K562 (cell line): ENCODE measurements around the gene CHRM4. TPM values are rescaled to one million over a fixed set of nuclear protein-coding genes. Genes with fewer than 3 reads are reported as not detected.

Source experiments
- CREB1 ChIP-seq, 2 experiments: sonication (generic) in 1 of 2; formaldehyde crosslinking in 1 of 2; IDR thresholded peaks; 2 replicates each; pipeline versions ENCODE4 v1.6.1 to v1.8.0; 2012 to 2022; ENCODE audit warnings: inconsistent platforms in 1 of 2, mild to moderate bottlenecking in 1 of 2, missing genetic modification reagents in 1 of 2, moderate library complexity in 1 of 2
- PCBP1 ChIP-seq: fragments of 200-400 bp; formaldehyde crosslinking; IDR thresholded peaks from 2 replicates; pipeline ENCODE4 v1.6.1; 2018; ENCODE audit warnings: mild to moderate bottlenecking, low read depth, low read length; ENCODE audit not compliant: poor library complexity, severe bottlenecking
- ZFX ChIP-seq: sonication (generic); formaldehyde crosslinking; IDR thresholded peaks from 2 replicates; pipeline ENCODE4 v1.8.0; 2022; ENCODE audit warnings: mild to moderate bottlenecking, missing genetic modification reagents, moderate library complexity
- ZNF518B ChIP-seq: fragments of 250-450 bp; sonication (Bioruptor Pico); IDR thresholded peaks from 2 replicates; pipeline ENCODE4 v1.5.0; 2021; ENCODE audit warnings: mild to moderate bottlenecking, moderate library complexity
- ZNF695 ChIP-seq: fragments of 450-650 bp; formaldehyde crosslinking; IDR thresholded peaks from 2 replicates; pipeline ENCODE4 v1.4.0; 2020; ENCODE audit warnings: mild to moderate bottlenecking, moderate library complexity
- ZNF740 ChIP-seq, 3 experiments: fragments of 200-800 bp in 1 of 3; sonication (Bioruptor generic) in 1 of 3; sonication (generic) in 1 of 3; formaldehyde crosslinking in 1 of 3; IDR thresholded peaks; 2 replicates each; pipeline versions ENCODE4 v1.6.1 to v1.8.0; 2016 to 2022; ENCODE audit warnings: mild to moderate bottlenecking in 2 of 3, missing compliant biosample characterization in 2 of 3, missing genetic modification characterization in 2 of 3, missing genetic modification reagents in 1 of 3
- polyA plus RNA-seq, 8 experiments: library from polyadenylated mRNA; depleted of rRNA in 4 of 8; stranded (reverse) in 5 of 8; unstranded in 3 of 8; fragments of >200 nt; fragmentation: Nextera tagmentation in 2 of 8; fragmentation: Illumina TruSeq in 1 of 8; extraction: Ambion mirVana in 2 of 8; extraction: Trizol in 1 of 8; gene quantifications; 2 replicates each; pipeline versions ENCODE4 v1.2.1 to v1.2.3, GENCODE V29; 2011 to 2014; ENCODE audit warnings: inconsistent platforms in 1 of 8, missing spikeins in 1 of 8
- total RNA-seq, 7 experiments: library from RNA; depleted of rRNA in 6 of 7; stranded (reverse); fragments of >200 nt in 6 of 7; fragmentation: Illumina TruSeq in 2 of 7; extraction: Trizol in 2 of 7; gene quantifications; 2 replicates each; pipeline versions ENCODE4 v1.2.1 to v1.2.3, GENCODE V29; 2011 to 2021; ENCODE audit warnings: low replicate concordance in 1 of 7
- TF ChIP-seq, protein P1 (sequence below), 2 experiments: fragments of 450-650 bp in 1 of 2; sonication (generic) in 1 of 2; formaldehyde crosslinking in 1 of 2; IDR thresholded peaks in 1 of 2; conservative IDR thresholded peaks in 1 of 2; 2 replicates each; pipeline versions ENCODE4 v1.6.1 to v1.8.1; 2016 to 2023; ENCODE audit warnings: mild to moderate bottlenecking in 2 of 2, moderate library complexity in 2 of 2, inconsistent platforms in 1 of 2, missing genetic modification reagents in 1 of 2
- TF ChIP-seq, protein P2 (sequence below): fragments of 450-650 bp; IDR thresholded peaks from 2 replicates; pipeline ENCODE4 v1.6.1; 2018; ENCODE audit warnings: mild to moderate bottlenecking, low read depth; ENCODE audit not compliant: partially characterized antibody
- TF ChIP-seq, protein P3 (sequence below): sonication (generic); formaldehyde crosslinking; IDR thresholded peaks from 2 replicates; pipeline ENCODE4 v1.8.0; 2022; ENCODE audit warnings: mild to moderate bottlenecking, missing genetic modification reagents
- TF ChIP-seq, protein P4 (sequence below): sonication (generic); formaldehyde crosslinking; IDR thresholded peaks from 2 replicates; pipeline ENCODE4 v1.8.0; 2022; ENCODE audit warnings: mild to moderate bottlenecking, missing genetic modification reagents

The CHRM4 gene
- total and polyA plus RNA-seq, 9 of the 15 experiments (the other 6 are each of a cell fraction or from before 2014, with no cell fraction given): 0.22 to 1.3 (median 0.40) TPM; not detected in 2

GRCh38 chr11:46380340-46381047 is 11.1 kb downstream of the CHRM4 start (continued):
- TF ChIP-seq ZNF518B (no peak), PCBP1 (peak; percentile 69), ZNF740 (CRISPR knock-in tag; IDR thresholded peaks at IDR 0.05) (no peak), ZNF740 (tag; IDR thresholded peaks at IDR 0.05) (0 out of 4 replicates have a peak, but pooled peaks of 1 of the 2 experiments have one; percentile 25), CREB1 (IDR thresholded peaks at IDR 0.05) (peak; percentile 58; the same call in 1 of the 2 replicates), CREB1 (CRISPR knock-in tag; IDR thresholded peaks at IDR 0.05) (no peak), ZNF695 (CRISPR knock-in tag) (no peak), ZFX (peak; percentile 73)
- TF ChIP-seq, protein P1, sequence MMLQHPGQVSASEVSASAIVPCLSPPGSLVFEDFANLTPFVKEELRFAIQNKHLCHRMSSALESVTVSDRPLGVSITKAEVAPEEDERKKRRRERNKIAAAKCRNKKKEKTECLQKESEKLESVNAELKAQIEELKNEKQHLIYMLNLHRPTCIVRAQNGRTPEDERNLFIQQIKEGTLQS (IDR thresholded peaks at IDR 0.05): peak; percentile 65
- TF ChIP-seq, protein P1 (CRISPR knock-in tag; conservative IDR thresholded peaks at IDR 0.05): no peak
- TF ChIP-seq, protein P2, sequence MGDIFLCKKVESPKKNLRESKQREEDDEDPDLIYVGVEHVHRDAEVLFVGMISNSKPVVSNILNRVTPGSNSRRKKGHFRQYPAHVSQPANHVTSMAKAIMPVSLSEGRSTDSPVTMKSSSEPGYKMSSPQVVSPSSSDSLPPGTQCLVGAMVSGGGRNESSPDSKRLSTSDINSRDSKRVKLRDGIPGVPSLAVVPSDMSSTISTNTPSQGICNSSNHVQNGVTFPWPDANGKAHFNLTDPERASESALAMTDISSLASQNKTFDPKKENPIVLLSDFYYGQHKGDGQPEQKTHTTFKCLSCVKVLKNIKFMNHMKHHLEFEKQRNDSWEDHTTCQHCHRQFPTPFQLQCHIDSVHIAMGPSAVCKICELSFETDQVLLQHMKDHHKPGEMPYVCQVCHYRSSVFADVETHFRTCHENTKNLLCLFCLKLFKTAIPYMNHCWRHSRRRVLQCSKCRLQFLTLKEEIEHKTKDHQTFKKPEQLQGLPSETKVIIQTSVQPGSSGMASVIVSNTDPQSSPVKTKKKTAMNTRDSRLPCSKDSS: no peak
- TF ChIP-seq, protein P3, sequence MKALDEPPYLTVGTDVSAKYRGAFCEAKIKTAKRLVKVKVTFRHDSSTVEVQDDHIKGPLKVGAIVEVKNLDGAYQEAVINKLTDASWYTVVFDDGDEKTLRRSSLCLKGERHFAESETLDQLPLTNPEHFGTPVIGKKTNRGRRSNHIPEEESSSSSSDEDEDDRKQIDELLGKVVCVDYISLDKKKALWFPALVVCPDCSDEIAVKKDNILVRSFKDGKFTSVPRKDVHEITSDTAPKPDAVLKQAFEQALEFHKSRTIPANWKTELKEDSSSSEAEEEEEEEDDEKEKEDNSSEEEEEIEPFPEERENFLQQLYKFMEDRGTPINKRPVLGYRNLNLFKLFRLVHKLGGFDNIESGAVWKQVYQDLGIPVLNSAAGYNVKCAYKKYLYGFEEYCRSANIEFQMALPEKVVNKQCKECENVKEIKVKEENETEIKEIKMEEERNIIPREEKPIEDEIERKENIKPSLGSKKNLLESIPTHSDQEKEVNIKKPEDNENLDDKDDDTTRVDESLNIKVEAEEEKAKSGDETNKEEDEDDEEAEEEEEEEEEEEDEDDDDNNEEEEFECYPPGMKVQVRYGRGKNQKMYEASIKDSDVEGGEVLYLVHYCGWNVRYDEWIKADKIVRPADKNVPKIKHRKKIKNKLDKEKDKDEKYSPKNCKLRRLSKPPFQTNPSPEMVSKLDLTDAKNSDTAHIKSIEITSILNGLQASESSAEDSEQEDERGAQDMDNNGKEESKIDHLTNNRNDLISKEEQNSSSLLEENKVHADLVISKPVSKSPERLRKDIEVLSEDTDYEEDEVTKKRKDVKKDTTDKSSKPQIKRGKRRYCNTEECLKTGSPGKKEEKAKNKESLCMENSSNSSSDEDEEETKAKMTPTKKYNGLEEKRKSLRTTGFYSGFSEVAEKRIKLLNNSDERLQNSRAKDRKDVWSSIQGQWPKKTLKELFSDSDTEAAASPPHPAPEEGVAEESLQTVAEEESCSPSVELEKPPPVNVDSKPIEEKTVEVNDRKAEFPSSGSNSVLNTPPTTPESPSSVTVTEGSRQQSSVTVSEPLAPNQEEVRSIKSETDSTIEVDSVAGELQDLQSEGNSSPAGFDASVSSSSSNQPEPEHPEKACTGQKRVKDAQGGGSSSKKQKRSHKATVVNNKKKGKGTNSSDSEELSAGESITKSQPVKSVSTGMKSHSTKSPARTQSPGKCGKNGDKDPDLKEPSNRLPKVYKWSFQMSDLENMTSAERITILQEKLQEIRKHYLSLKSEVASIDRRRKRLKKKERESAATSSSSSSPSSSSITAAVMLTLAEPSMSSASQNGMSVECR (CRISPR knock-in tag): peak; percentile 49
- TF ChIP-seq, protein P4, sequence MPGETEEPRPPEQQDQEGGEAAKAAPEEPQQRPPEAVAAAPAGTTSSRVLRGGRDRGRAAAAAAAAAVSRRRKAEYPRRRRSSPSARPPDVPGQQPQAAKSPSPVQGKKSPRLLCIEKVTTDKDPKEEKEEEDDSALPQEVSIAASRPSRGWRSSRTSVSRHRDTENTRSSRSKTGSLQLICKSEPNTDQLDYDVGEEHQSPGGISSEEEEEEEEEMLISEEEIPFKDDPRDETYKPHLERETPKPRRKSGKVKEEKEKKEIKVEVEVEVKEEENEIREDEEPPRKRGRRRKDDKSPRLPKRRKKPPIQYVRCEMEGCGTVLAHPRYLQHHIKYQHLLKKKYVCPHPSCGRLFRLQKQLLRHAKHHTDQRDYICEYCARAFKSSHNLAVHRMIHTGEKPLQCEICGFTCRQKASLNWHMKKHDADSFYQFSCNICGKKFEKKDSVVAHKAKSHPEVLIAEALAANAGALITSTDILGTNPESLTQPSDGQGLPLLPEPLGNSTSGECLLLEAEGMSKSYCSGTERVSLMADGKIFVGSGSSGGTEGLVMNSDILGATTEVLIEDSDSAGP (CRISPR knock-in tag): no peak
